Transverse colon (tissue), 4 donors: ENCODE results near the gene MARVELD3. TPM values are rescaled to one million over a fixed set of nuclear protein-coding genes. Genes with fewer than 3 reads are reported as not detected.
"Not testable (repeated sequence)": the region's sequence is repeated elsewhere in the genome, so short reads cannot be mapped to it uniquely, and the experiment has no call there.

ENCODE experiments used
- DNase-seq: peaks from one replicate; pipeline ENCODE4 v3.0.0-alpha.2; 2019
- H3K27ac ChIP-seq, 4 donors: fragments of 200-600 bp; sonication (generic); 2 replicates each; pipeline ENCODE4 v1.5.1; 2016 to 2018; ENCODE audit warnings: inconsistent platforms in 4 of 4
- H3K27me3 ChIP-seq: fragments of 200-600 bp; sonication (generic); 2 replicates; pipeline ENCODE4 v1.5.1; 2017; ENCODE audit warnings: inconsistent platforms
- H3K36me3 ChIP-seq, 4 donors: fragments of 200-600 bp; sonication (generic); 2 replicates each; pipeline ENCODE4 v1.5.1; 2017 to 2019; ENCODE audit warnings: inconsistent platforms in 4 of 4
- H3K4me1 ChIP-seq, 4 donors: fragments of 200-600 bp; sonication (generic); 2 replicates each; pipeline ENCODE4 v1.5.1; 2017 to 2020; ENCODE audit warnings: inconsistent platforms in 4 of 4
- H3K4me3 ChIP-seq, 4 donors: fragments of 200-600 bp; sonication (generic); 1 replicate in 1 of 4; 2 replicates in 3 of 4; pipeline versions ENCODE4 v1.5.1 to v1.6.1; 2017 to 2019; ENCODE audit warnings: inconsistent platforms in 4 of 4
- H3K9me3 ChIP-seq, 2 donors: fragments of 200-600 bp; sonication (generic); 2 replicates each; pipeline ENCODE4 v1.5.1; 2017 to 2019; ENCODE audit warnings: inconsistent platforms in 2 of 2
- EP300 ChIP-seq: sonication (generic); formaldehyde crosslinking; IDR thresholded peaks from one replicate; pipeline ENCODE4 v1.6.1; 2017; ENCODE audit warnings: antibody characterized with exemption, low read depth
- POLR2A ChIP-seq: fragments of 450-650 bp; IDR thresholded peaks from one replicate; pipeline ENCODE4 v1.6.1; 2016; ENCODE audit warnings: antibody characterized with exemption, mild to moderate bottlenecking, moderate library complexity
- POLR2AphosphoS5 ChIP-seq, 3 donors: sonication (generic); formaldehyde crosslinking; IDR thresholded peaks; one replicate each; pipeline ENCODE4 v1.6.1; 2016; ENCODE audit warnings: antibody characterized with exemption in 3 of 3
- WGBS, 2 donors: methylation state at CpG; one replicate each; pipeline ENCODE4 v1.1.5; 2018; ENCODE audit warnings: low coverage in 1 of 2; 5-methylcytosine and 5-hydroxymethylcytosine counted together
- in situ Hi-C, 4 donors: fragments of 200-750 bp; cut with MboI; loops; one replicate each; pipeline versions ENCODE4 v1.15.0 to v1.15.1; 2017; ENCODE audit warnings: low sequenced_read_pairs in 3 of 4, low pct_ligation_motif_present in 1 of 4, low pct_unique_long_range_greater_than_20kb in 1 of 4
- intact Hi-C: fragments of 100-400 bp; cut with DNase I; formaldehyde crosslinking; loops from one replicate; pipeline ENCODE4 v1.15.1; 2023; ENCODE audit warnings: low total_unique reads
- total RNA-seq, 4 donors: library from RNA; depleted of rRNA; stranded (reverse); fragments of >200 nt; gene quantifications; one replicate each; pipeline ENCODE4 v1.1.0, GENCODE V29; 2016
- TF ChIP-seq, protein P1 (sequence below), 5 experiments: fragments of 200-600 bp in 3 of 5; fragments of 450-650 bp in 2 of 5; sonication (generic) in 3 of 5; IDR thresholded peaks; 1 replicate in 2 of 5; 2 replicates in 3 of 5; pipeline ENCODE4 v1.5.1; 2016 to 2017; ENCODE audit warnings: antibody characterized with exemption in 5 of 5, inconsistent platforms in 3 of 5, mild to moderate bottlenecking in 2 of 5, moderate library complexity in 1 of 5

The MARVELD3 gene
- total RNA-seq, 4 donors from 2014 or later, result 113 to 381 (median 164) TPM

DNA sequence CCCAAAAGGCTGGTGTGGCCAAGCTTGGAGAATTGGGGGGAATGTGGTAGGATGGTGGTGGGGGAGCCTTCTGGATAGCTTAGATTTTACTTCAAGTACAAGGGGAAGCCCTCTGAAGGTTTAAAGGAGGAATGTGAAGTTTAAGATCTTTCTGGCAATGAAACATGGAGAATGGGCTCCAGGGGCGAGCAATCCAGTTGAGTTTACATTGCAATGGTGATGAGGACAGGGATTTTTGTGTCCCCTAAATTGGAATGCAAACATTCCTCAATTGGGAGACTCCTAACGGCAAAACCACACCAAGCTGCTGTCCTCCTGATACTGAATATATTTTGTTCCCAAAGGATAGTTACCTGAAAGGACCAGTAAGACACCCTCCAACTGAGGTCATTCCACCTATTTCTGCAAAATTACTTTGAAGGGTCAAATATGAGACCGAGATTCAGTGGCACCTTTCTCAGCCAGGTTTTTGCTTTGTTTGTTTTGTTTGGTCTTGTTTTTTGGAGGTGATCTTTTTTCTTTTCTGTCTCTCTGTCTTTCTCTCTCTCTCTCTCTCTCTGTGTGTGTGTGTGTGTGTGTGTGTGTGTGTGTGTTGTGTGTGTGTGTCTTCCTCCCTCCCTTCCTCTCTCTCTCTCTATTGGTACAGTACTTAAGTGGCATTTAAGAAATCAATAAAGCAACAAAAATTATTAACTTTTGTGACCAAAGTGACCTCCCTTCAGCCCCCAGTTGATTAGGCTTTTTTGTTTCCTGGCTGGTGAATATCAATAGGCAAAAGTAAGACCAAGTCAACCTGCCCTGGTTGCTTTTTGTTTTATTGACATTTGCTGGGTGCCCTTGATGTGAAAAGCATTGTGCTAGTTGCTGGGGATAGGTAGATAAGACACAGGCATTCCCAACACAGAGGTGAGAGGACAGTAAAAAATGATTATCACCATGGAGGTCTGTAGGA is 32.7 kb upstream of the MARVELD3 start:
- TF ChIP-seq EP300, result no peak
- TF ChIP-seq POLR2AphosphoS5 (IDR thresholded peaks at IDR 0.05), result no peak
- no peak for TF ChIP-seq POLR2A
- TF ChIP-seq, protein P1, sequence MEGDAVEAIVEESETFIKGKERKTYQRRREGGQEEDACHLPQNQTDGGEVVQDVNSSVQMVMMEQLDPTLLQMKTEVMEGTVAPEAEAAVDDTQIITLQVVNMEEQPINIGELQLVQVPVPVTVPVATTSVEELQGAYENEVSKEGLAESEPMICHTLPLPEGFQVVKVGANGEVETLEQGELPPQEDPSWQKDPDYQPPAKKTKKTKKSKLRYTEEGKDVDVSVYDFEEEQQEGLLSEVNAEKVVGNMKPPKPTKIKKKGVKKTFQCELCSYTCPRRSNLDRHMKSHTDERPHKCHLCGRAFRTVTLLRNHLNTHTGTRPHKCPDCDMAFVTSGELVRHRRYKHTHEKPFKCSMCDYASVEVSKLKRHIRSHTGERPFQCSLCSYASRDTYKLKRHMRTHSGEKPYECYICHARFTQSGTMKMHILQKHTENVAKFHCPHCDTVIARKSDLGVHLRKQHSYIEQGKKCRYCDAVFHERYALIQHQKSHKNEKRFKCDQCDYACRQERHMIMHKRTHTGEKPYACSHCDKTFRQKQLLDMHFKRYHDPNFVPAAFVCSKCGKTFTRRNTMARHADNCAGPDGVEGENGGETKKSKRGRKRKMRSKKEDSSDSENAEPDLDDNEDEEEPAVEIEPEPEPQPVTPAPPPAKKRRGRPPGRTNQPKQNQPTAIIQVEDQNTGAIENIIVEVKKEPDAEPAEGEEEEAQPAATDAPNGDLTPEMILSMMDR (IDR thresholded peaks at IDR 0.05), result no peak
- no peaks in the 10 kb centered on the region for H3K9me3 ChIP-seq
- no peaks in the 10 kb centered on the region for H3K4me1 ChIP-seq
- intact Hi-C loops, result no loop called here
- no peaks in the 10 kb centered on the region for H3K27me3 ChIP-seq
- no peak overlapping the region for H3K4me3 ChIP-seq
- in situ Hi-C loops, result no loop called here
- DNase-seq, result no peak
- H3K27ac ChIP-seq, result no peak overlapping the region
- WGBS, 2 donors, result 80 to 81% methylated on average over 2 to 3 of the region's 3 CpGs
- H3K36me3 ChIP-seq, result no peaks in the 10 kb centered on the region

DNA sequence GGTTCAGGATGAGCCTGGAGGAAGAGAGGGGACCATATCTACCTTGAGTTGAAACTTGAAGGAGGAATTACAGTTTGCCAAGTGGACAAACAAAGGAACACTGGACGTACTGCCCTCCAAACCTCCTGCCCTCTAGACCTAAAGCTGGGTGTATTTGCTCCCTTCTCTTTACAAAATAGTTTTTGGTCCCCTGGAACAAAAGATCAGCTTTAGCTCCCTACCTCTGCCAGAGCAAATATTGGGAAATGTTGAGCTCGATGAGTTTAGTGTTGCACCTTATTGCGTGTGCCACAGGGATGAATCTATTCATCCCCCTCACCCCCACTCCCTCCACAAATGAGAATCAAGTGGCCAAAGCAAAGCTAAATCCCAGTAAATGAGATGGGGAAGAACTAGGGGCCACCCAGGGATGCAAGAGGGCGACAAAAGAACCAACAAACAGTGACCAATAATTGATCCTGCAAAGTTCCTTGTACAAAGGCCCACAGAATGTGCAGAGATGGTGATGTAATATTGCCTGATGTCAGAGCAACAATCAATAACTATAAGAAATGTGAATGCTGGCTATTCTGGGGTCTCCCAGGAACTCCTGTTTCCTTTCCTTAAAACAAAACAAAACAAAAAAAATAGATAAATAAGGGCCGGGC is 31.9 kb upstream of the MARVELD3 start:
- H3K27ac ChIP-seq, result no peak overlapping the region
- no peaks in the 10 kb centered on the region for H3K36me3 ChIP-seq
- H3K9me3 ChIP-seq, result no peaks in the 10 kb centered on the region
- in situ Hi-C loops, result no loop called here
- H3K4me3 ChIP-seq, result no peak overlapping the region
- intact Hi-C loops, result no loop called here
- no peak for TF ChIP-seq POLR2AphosphoS5 (IDR thresholded peaks at IDR 0.05)
- no peak for DNase-seq
- no peaks in the 10 kb centered on the region for H3K4me1 ChIP-seq
- WGBS, 2 donors, result 87 to 89% methylated on average over 3 to 5 of the region's 5 CpGs
- no peaks in the 10 kb centered on the region for H3K27me3 ChIP-seq

DNA sequence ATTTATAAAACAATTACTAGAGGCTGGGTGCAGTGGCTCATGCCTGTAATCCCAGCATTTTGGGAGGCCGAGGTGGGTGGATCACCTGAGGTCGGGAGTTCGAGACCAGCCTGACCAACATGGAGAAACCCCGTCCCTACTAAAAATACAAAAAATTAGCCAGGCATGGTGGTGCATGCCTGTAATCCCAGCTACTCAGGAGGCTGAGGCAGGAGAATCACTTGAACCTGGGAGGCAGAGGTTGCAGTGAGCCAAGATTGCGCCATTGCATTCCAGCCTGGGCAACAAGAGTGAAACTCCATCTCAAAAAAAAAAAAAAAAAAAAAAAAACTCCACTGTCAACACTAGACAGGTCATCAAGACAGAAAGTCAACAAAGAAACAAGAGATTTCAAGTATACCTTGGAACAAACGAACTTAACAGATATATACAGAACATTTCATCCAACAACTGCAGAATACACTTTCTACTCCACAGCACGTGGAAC is 30.6 kb upstream of the MARVELD3 start:
- H3K27ac ChIP-seq, intact Hi-C loops, H3K27me3 ChIP-seq, H3K4me3 ChIP-seq, in situ Hi-C loops, H3K9me3 ChIP-seq, H3K4me1 ChIP-seq, DNase-seq, H3K36me3 ChIP-seq: not testable (repeated sequence)
- WGBS, 2 donors, result 52 to 83% methylated on average over 2 to 7 of the region's 7 CpGs

DNA sequence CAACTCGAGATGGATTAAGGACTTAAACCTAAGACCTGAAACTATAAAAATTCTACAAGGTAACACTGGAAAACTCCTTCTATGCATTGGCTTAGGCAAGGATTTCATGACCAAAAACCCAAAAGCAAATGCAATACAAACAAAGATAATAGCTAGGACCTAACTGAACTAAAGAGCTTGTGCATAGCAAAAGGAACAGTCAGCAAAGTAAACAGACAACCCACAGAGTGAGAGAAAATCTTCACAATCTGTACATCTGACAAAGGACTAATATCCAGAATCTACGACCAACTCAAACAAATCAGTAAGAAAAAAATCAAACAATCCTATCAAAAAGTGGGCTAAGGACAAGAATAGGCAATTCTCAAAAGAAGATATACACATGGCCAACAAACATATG is 27.6 kb upstream of the MARVELD3 start:
- H3K4me1 ChIP-seq, H3K4me3 ChIP-seq, in situ Hi-C loops, DNase-seq, H3K36me3 ChIP-seq, H3K27me3 ChIP-seq, H3K9me3 ChIP-seq, H3K27ac ChIP-seq, intact Hi-C loops: not testable (repeated sequence)
- 44 to 47% methylated on average over 2 of the region's 2 CpGs for WGBS, 2 donors

DNA sequence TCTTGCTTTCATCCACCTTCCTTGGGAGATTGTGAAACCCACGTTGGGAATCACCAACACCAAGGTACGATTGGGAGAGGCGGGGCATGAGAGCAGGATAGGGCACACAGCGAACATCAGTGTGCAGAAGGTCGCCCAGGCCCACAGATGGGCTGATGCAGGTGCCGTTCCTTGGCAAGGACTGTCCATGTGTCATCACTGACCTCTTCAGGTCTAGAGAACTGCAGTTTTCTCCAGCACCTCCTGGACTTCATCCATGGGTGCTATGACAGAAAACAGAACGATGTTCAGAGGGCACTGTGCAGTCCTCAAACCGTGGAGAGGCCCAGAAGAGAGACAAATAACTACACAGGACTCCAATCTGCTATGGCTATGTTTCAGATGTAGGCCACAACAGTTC is 25.2 kb upstream of the MARVELD3 start:
- in situ Hi-C loops (loop anchor here in 1 of 4 donors (25.0 kb wide), 1 partner anchor 189 kb away; no protein-coding TSS in a partner anchor), intact Hi-C loops (no loop called here)
- Histone ChIP-seq H3K9me3 (no peaks in the 10 kb centered on the region), H3K36me3 (no peaks in the 10 kb centered on the region), H3K4me3 (no peak overlapping the region), H3K4me1 (no peaks in the 10 kb centered on the region), H3K27me3 (no peaks in the 10 kb centered on the region), H3K27ac (no peak overlapping the region)
- no peak for DNase-seq
- TF ChIP-seq, protein P1 (IDR thresholded peaks at IDR 0.05), result no peak
- TF ChIP-seq POLR2A, result no peak
- TF ChIP-seq EP300, result no peak
- TF ChIP-seq POLR2AphosphoS5 (IDR thresholded peaks at IDR 0.05), result no peak
- 75% methylated on average over 8 of the region's 8 CpGs; no CpG with 5 or more reads in 1 of the 2 donors for WGBS, 2 donors
